Measurements from ENCODE around the gene WDR1. TPM values are rescaled to one million over a fixed set of nuclear protein-coding genes. Genes with fewer than 3 reads are reported as not detected.

WDR1 gene
- total RNA-seq, 1 experiment from 2014 or later: 223 TPM

DNA sequence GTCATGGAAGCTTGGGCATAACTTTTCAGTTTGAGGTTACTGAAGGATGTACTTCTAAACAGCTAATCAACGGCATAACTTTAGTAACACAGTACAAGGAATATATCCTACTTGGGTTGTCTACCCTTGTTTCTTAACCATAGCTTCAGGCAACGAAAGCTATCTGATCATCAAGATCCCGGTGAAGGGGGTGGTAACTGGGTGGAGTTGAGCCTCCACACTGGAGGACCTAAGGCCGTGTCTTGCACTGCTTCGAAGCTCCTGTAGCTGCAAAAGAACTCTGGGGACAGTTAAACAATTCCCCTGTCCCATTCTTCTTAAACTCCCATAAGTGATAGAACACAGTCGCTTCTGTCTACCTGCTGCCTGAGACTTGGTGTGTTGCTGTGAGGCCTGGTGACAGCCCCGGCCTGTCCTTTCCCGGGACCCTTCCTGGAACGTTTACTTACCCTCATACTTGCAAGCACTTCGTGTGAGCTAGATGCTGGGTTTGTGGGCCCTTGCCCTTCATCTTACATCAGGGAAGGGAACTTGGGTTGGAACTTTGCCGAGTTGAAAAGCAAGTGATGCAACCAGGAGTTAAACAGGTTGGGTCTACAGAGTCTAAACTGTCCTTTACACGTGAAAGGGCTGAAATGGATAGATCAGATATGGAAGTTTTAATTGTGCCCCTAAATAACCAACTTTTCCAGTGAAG, 5.8 kb upstream of the WDR1 start (continued):
- TF ChIP-seq, protein P1, sequence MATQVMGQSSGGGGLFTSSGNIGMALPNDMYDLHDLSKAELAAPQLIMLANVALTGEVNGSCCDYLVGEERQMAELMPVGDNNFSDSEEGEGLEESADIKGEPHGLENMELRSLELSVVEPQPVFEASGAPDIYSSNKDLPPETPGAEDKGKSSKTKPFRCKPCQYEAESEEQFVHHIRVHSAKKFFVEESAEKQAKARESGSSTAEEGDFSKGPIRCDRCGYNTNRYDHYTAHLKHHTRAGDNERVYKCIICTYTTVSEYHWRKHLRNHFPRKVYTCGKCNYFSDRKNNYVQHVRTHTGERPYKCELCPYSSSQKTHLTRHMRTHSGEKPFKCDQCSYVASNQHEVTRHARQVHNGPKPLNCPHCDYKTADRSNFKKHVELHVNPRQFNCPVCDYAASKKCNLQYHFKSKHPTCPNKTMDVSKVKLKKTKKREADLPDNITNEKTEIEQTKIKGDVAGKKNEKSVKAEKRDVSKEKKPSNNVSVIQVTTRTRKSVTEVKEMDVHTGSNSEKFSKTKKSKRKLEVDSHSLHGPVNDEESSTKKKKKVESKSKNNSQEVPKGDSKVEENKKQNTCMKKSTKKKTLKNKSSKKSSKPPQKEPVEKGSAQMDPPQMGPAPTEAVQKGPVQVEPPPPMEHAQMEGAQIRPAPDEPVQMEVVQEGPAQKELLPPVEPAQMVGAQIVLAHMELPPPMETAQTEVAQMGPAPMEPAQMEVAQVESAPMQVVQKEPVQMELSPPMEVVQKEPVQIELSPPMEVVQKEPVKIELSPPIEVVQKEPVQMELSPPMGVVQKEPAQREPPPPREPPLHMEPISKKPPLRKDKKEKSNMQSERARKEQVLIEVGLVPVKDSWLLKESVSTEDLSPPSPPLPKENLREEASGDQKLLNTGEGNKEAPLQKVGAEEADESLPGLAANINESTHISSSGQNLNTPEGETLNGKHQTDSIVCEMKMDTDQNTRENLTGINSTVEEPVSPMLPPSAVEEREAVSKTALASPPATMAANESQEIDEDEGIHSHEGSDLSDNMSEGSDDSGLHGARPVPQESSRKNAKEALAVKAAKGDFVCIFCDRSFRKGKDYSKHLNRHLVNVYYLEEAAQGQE (IDR thresholded peaks at IDR 0.05; ENCODE audit: low read depth): no peak
- TF ChIP-seq ELF1 (IDR thresholded peaks at IDR 0.05; ENCODE audit: borderline replicate concordance, low read depth) (no peak), POLR2AphosphoS5 (IDR thresholded peaks at IDR 0.05; ENCODE audit: low read depth, low read length) (no peak), SIN3A (IDR thresholded peaks at IDR 0.05; ENCODE audit: low read depth) (no peak), ZNF274 (IDR thresholded peaks at IDR 0.05; ENCODE audit: low read depth, low read length) (no peak)

DNA sequence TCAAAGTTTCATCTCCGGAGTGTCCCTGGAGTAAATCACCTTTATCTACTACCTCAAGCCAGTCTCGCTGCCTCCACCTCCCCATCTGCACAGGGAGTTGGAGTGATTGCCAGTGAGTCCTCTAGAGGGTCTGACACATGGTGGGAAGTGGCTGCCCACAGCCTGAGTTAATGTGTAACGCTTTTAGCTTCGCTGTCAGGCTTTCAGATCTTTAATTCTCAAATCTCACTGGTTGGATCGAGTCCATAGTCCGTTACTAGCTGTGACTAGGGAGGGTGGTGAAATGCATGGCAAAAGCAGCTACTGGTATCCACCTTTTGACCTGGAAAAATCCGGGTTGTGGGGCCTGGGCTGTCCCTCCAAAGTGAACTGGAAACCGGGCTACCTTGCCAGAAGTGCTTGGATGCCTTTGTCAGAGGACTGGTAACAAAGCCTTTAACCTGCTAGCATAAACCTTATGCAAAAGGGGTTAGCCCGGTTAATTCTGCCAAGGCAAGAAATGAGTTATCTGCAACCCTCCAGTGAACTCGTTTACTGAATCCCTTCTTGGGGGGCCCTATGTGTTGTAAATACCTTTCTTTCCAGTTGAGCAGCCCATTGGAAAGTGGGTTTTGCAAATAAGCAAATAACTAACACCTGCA, 5.1 kb upstream of the WDR1 start:
- Histone ChIP-seq H3K36me3 (ENCODE audit: control insufficient read depth in 1 of 2, insufficient read depth in 2 of 2, low read length in 2 of 2) (no peaks in the 10 kb centered on the region), H3K4me2 (ENCODE audit: low read length) (no peak overlapping the region), H3K9me2 (ENCODE audit: insufficient read depth) (no peaks in the 10 kb centered on the region), H3K4me1 (ENCODE audit: control insufficient read depth in 1 of 2, insufficient read depth in 2 of 2, low read length in 2 of 2) (peaks cover 3 to 18% of the 10 kb centered on the region in 2 experiments; a peak in 3 of 4 replicates), H3K79me2 (ENCODE audit: insufficient read depth, low read length) (no peaks in the 10 kb centered on the region), H3K27me3 (ENCODE audit: insufficient read depth, low read length) (no peaks in the 10 kb centered on the region), H3K9ac (ENCODE audit: low read length) (no peak overlapping the region), H2AFZ (ENCODE audit: low read depth, low read length, poor library complexity, severe bottlenecking) (no peak overlapping the region), H3K9me3 (ENCODE audit: control insufficient read depth in 1 of 2, insufficient read depth in 1 of 2, low read depth in 1 of 2, low read length in 2 of 2) (no peaks in the 10 kb centered on the region), H3K27ac (ENCODE audit: low read depth, low read length) (no peak overlapping the region), H3K4me3 (replicated peaks in 1 of 2; ENCODE audit: low read depth in 1 of 2, low read length in 2 of 2) (no peak overlapping the region), H4K20me1 (ENCODE audit: insufficient read depth) (no peaks in the 10 kb centered on the region)
- intact Hi-C loops (cut with micrococcal nuclease): no loop called here
- ATAC-seq (no peak), DNase-seq (ENCODE audit: low read depth, low spot score) (no peak)
- no TSS peak for BruUV-seq (replicated peaks)
- CTCF ChIA-PET: interaction anchor here (1.3 kb wide), 1 partner anchor 37 kb away, joined by 3 read pairs; no protein-coding TSS in a partner anchor
- POLR2A ChIA-PET: interaction anchor here (0.5 to 1.7 kb wide), 2 partner anchors 14 to 31 kb away, joined by 3 read pairs; no protein-coding TSS in a partner anchor
- RAD21 ChIA-PET (ENCODE audit: low non-redundant PET in 1 of 2, low total read pairs in 2 of 2, uncharacterized antibody in 2 of 2, unreplicated experiment in 2 of 2): no interaction called here
- TF ChIP-seq, protein P2, sequence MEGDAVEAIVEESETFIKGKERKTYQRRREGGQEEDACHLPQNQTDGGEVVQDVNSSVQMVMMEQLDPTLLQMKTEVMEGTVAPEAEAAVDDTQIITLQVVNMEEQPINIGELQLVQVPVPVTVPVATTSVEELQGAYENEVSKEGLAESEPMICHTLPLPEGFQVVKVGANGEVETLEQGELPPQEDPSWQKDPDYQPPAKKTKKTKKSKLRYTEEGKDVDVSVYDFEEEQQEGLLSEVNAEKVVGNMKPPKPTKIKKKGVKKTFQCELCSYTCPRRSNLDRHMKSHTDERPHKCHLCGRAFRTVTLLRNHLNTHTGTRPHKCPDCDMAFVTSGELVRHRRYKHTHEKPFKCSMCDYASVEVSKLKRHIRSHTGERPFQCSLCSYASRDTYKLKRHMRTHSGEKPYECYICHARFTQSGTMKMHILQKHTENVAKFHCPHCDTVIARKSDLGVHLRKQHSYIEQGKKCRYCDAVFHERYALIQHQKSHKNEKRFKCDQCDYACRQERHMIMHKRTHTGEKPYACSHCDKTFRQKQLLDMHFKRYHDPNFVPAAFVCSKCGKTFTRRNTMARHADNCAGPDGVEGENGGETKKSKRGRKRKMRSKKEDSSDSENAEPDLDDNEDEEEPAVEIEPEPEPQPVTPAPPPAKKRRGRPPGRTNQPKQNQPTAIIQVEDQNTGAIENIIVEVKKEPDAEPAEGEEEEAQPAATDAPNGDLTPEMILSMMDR (IDR thresholded peaks at IDR 0.05 in 2 of 3, conservative IDR thresholded peaks at IDR 0.05 in 1 of 3; ENCODE audit: borderline replicate concordance in 1 of 3, insufficient read depth in 1 of 3, low read depth in 2 of 3, low read length in 2 of 3): no peak
- no peak for TF ChIP-seq POLR2A (IDR thresholded peaks at IDR 0.05; ENCODE audit: borderline replicate concordance, extremely low read depth, insufficient read depth, insufficient read length)
- no peak for TF ChIP-seq EGR1 (IDR thresholded peaks at IDR 0.05; ENCODE audit: low read depth)
- TF ChIP-seq JUND (IDR thresholded peaks at IDR 0.05): no peak
- TF ChIP-seq ZNF274 (IDR thresholded peaks at IDR 0.05; ENCODE audit: low read depth, low read length): no peak
- no peak for TF ChIP-seq CEBPB (IDR thresholded peaks at IDR 0.05; ENCODE audit: low read depth)
- TF ChIP-seq, protein P3, sequence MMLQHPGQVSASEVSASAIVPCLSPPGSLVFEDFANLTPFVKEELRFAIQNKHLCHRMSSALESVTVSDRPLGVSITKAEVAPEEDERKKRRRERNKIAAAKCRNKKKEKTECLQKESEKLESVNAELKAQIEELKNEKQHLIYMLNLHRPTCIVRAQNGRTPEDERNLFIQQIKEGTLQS (IDR thresholded peaks at IDR 0.05): no peak
- no peak for TF ChIP-seq ELF1 (IDR thresholded peaks at IDR 0.05; ENCODE audit: borderline replicate concordance, low read depth)
- TF ChIP-seq EZH2 (IDR thresholded peaks at IDR 0.05): no peak
- TF ChIP-seq ZFX (IDR thresholded peaks at IDR 0.05): no peak
- no peak for TF ChIP-seq YY1 (IDR thresholded peaks at IDR 0.05; ENCODE audit: extremely low read depth, insufficient replicate concordance, low read depth, low read length)
- TF ChIP-seq, protein P4, sequence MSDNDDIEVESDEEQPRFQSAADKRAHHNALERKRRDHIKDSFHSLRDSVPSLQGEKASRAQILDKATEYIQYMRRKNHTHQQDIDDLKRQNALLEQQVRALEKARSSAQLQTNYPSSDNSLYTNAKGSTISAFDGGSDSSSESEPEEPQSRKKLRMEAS (IDR thresholded peaks at IDR 0.05): no peak
- no peak for TF ChIP-seq CBX3 (IDR thresholded peaks at IDR 0.05; ENCODE audit: low read depth)
- TF ChIP-seq TCF7L2 (IDR thresholded peaks at IDR 0.05; ENCODE audit: borderline replicate concordance, extremely low read depth, insufficient read depth, insufficient read length): no peak
